Natural killer cell (primary cell): ENCODE results near the gene DAPK2. TPM values are rescaled to one million over a fixed set of nuclear protein-coding genes. Genes with fewer than 3 reads are reported as not detected.

Experiments
- ATAC-seq, 3 donors: fragments of 150-1000 bp in 2 of 3; fragments of 200-7000 bp in 1 of 3; cut with Tn5 transposase; 1 replicate in 1 of 3; 2 replicates in 2 of 3; pipeline ENCODE4 v1.10.0; 2021; ENCODE audit warnings: mild to moderate bottlenecking in 2 of 3, moderate library complexity in 2 of 3
- DNase-seq, 2 donors: peaks; one replicate each; pipeline versions ENCODE4 v3.0.0 to v3.0.0-alpha.2; 2013 to 2021; ENCODE audit warnings: mixed read lengths in 1 of 2
- H3K27ac ChIP-seq: one replicate; pipeline ENCODE4 v1.5.1; 2013; ENCODE audit warnings: mild to moderate bottlenecking, low read length
- H3K27me3 ChIP-seq: one replicate; pipeline ENCODE4 v1.6.1; 2013; ENCODE audit warnings: low read length; ENCODE audit not compliant: control insufficient read depth, insufficient read depth
- H3K36me3 ChIP-seq: one replicate; pipeline ENCODE4 v1.6.1; 2013; ENCODE audit warnings: low read length; ENCODE audit not compliant: control insufficient read depth, insufficient read depth
- H3K4me1 ChIP-seq: one replicate; pipeline ENCODE4 v1.6.1; 2013; ENCODE audit warnings: low read length; ENCODE audit not compliant: control insufficient read depth, insufficient read depth
- H3K4me3 ChIP-seq: one replicate; pipeline ENCODE4 v1.5.1; 2013; ENCODE audit warnings: low read length
- H3K9me3 ChIP-seq: one replicate; pipeline ENCODE4 v1.6.1; 2013; ENCODE audit warnings: low read length; ENCODE audit not compliant: control insufficient read depth, insufficient read depth
- H3K27ac Mint-ChIP-seq, 2 donors: one replicate each; pipeline ENCODE4 v1.8.0; 2022; ENCODE audit warnings: mild to moderate bottlenecking in 2 of 2, mixed read lengths in 2 of 2, moderate library complexity in 1 of 2
- H3K27me3 Mint-ChIP-seq, 2 donors: one replicate each; pipeline ENCODE4 v1.8.0; 2022; ENCODE audit warnings: low read depth in 2 of 2, mixed read lengths in 2 of 2
- H3K36me3 Mint-ChIP-seq: one replicate; pipeline ENCODE4 v1.8.0; 2022; ENCODE audit warnings: mixed read lengths
- H3K4me1 Mint-ChIP-seq, 2 donors: one replicate each; pipeline ENCODE4 v1.8.0; 2022; ENCODE audit warnings: mixed read lengths in 2 of 2
- H3K4me3 Mint-ChIP-seq: one replicate; pipeline ENCODE4 v1.8.0; 2022; ENCODE audit warnings: mild to moderate bottlenecking, moderate library complexity, mixed read lengths
- H3K9me3 Mint-ChIP-seq, 2 donors: one replicate each; pipeline ENCODE4 v1.8.0; 2022; ENCODE audit warnings: mixed read lengths in 2 of 2
- WGBS: methylation state at CpG from one replicate; pipeline ENCODE4 v1.1.7; 2013; ENCODE audit warnings: missing lambda C conversion rate; ENCODE audit not compliant: insufficient coverage; 5-methylcytosine and 5-hydroxymethylcytosine counted together
- intact Hi-C: fragments of 100-400 bp; cut with micrococcal nuclease; formaldehyde crosslinking; loops from one replicate; pipeline ENCODE4 v1.14.2; 2022
- total RNA-seq, 4 donors: library from RNA; stranded (reverse); fragments of 120-200 nt in 1 of 4; gene quantifications; one replicate each; pipeline versions ENCODE4 v1.2.3 to v1.2.4, GENCODE V29; 2013 to 2022
- TF ChIP-seq, protein P1 (sequence below): fragments of 200-600 bp; IDR thresholded peaks from one replicate; pipeline ENCODE4 v1.8.0; 2022; ENCODE audit warnings: antibody characterized with exemption

The DAPK2 gene
- total RNA-seq, 3 donors from 2014 or later (not counting 1 experiment from before 2014, with no cell fraction given) = 3.7 to 25.3 (median 6.0) TPM

GRCh38 chr15:64071931-64072765, 25.9 kb upstream of the DAPK2 start:
- Histone ChIP-seq H3K4me1 (peaks cover 5% of the 10 kb centered on the region), H3K27ac (no peak overlapping the region), H3K4me3 (no peak overlapping the region), H3K36me3 (peaks cover 26% of the 10 kb centered on the region), H3K27me3 (no peaks in the 10 kb centered on the region), H3K9me3 (no peaks in the 10 kb centered on the region)
- DNase-seq = no peak
- 98% methylated on average over 3 of the region's 4 CpGs for WGBS
- H3K9me3 Mint-ChIP-seq = no peaks in the 10 kb centered on the region
- TF ChIP-seq, protein P1, sequence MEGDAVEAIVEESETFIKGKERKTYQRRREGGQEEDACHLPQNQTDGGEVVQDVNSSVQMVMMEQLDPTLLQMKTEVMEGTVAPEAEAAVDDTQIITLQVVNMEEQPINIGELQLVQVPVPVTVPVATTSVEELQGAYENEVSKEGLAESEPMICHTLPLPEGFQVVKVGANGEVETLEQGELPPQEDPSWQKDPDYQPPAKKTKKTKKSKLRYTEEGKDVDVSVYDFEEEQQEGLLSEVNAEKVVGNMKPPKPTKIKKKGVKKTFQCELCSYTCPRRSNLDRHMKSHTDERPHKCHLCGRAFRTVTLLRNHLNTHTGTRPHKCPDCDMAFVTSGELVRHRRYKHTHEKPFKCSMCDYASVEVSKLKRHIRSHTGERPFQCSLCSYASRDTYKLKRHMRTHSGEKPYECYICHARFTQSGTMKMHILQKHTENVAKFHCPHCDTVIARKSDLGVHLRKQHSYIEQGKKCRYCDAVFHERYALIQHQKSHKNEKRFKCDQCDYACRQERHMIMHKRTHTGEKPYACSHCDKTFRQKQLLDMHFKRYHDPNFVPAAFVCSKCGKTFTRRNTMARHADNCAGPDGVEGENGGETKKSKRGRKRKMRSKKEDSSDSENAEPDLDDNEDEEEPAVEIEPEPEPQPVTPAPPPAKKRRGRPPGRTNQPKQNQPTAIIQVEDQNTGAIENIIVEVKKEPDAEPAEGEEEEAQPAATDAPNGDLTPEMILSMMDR = no peak
- H3K4me1 Mint-ChIP-seq = peaks cover 5 to 15% of the 10 kb centered on the region in 2 donors
- no peak overlapping the region for H3K4me3 Mint-ChIP-seq
- intact Hi-C loops = no loop called here
- no peaks in the 10 kb centered on the region for H3K27me3 Mint-ChIP-seq
- no peaks in the 10 kb centered on the region for H3K36me3 Mint-ChIP-seq
- no peak overlapping the region for H3K27ac Mint-ChIP-seq
- ATAC-seq = no peak

GRCh38 chr15:64070965-64071851, 24.9 kb upstream of the DAPK2 start:
- 96% methylated on average over 7 of the region's 8 CpGs for WGBS
- no peak overlapping the region for H3K27ac ChIP-seq
- H3K27me3 Mint-ChIP-seq = no peaks in the 10 kb centered on the region
- no peaks in the 10 kb centered on the region for H3K9me3 Mint-ChIP-seq
- ATAC-seq = no peak
- no peaks in the 10 kb centered on the region for H3K9me3 ChIP-seq
- intact Hi-C loops = no loop called here
- TF ChIP-seq, protein P1 = no peak
- H3K27ac Mint-ChIP-seq = no peak overlapping the region
- H3K36me3 Mint-ChIP-seq = no peaks in the 10 kb centered on the region
- H3K36me3 ChIP-seq = peaks cover 26% of the 10 kb centered on the region
- H3K4me3 Mint-ChIP-seq = no peak overlapping the region
- no peak overlapping the region for H3K4me3 ChIP-seq
- DNase-seq = no peak
- H3K4me1 ChIP-seq = peaks cover 5% of the 10 kb centered on the region
- H3K4me1 Mint-ChIP-seq = peaks cover 3 to 13% of the 10 kb centered on the region in 2 donors
- H3K27me3 ChIP-seq = no peaks in the 10 kb centered on the region

DNA sequence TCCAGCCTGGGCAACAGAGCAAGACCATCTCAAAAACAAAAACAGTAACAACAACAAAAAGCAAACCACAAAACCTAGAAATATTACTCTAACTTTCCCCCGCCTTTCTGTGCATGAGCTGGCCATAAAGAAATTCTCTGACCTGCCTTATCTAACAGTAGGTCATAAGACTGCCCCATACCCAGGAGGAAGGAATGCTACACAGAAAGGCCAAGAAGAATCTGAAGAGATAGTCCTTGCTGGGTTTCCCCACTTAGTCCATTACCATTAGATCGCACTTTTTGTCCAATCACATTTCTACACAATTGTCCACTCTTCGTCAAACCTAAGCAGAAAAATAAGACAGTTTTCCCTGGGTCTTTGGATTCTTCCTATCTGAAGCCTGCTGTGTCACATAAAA, 23.8 kb upstream of the DAPK2 start:
- peaks cover 5% of the 10 kb centered on the region for H3K4me1 ChIP-seq
- Mint-ChIP-seq H3K27me3 (no peaks in the 10 kb centered on the region), H3K9me3 (no peaks in the 10 kb centered on the region), H3K4me1 (peaks cover 0 to 10% of the 10 kb centered on the region in 2 donors), H3K36me3 (no peaks in the 10 kb centered on the region), H3K4me3 (no peak overlapping the region), H3K27ac (no peak overlapping the region)
- DNase-seq = no peak
- peaks cover 25% of the 10 kb centered on the region for H3K36me3 ChIP-seq
- H3K9me3 ChIP-seq = no peaks in the 10 kb centered on the region
- intact Hi-C loops = no loop called here
- ATAC-seq = no peak
- H3K4me3 ChIP-seq = no peak overlapping the region
- no peaks in the 10 kb centered on the region for H3K27me3 ChIP-seq
- H3K27ac ChIP-seq = no peak overlapping the region
- TF ChIP-seq, protein P1 = no peak
- 98% methylated on average over 3 of the region's 3 CpGs for WGBS
